SK-N-SH (cell line): ENCODE data around the gene MLST8. TPM values are rescaled to one million over a fixed set of nuclear protein-coding genes. Genes with fewer than 3 reads are reported as not detected.

ENCODE experiments used
- CTCF ChIA-PET: fragments of 300-600, 350-600 bp; formaldehyde crosslinking; extraction: SDS; loops from one replicate; lab custom pipeline; 2021; lab: Yijun Ruan, JAX
- POLR2A ChIA-PET: fragments of 350-600 bp; sonication (Branson Sonifier 250); formaldehyde crosslinking; extraction: SDS; loops from one replicate; lab custom pipeline; 2020; ENCODE audit warnings: antibody characterized with exemption, inconsistent platforms; lab: Yijun Ruan, JAX
- DNase-seq: peaks from one replicate; pipeline ENCODE4 v3.0.0; 2012
- H2AFZ ChIP-seq: fragments of 200-600 bp; sonication (generic); 2 replicates; pipeline ENCODE4 v1.8.1; 2016; ENCODE audit warnings: antibody characterized with exemption, mild to moderate bottlenecking, low read depth
- H3F3A ChIP-seq: fragments of 200-600 bp; sonication (generic); replicated peaks from 2 replicates; pipeline ENCODE3; 2016; ENCODE audit warnings: antibody characterized with exemption, mild to moderate bottlenecking; ENCODE audit not compliant: insufficient read depth
- H3K27ac ChIP-seq, 2 experiments: fragments of 200-500 bp in 1 of 2; fragments of 200-600 bp in 1 of 2; sonication (Bioruptor generic) in 1 of 2; sonication (generic), shearing (Covaris generic) in 1 of 2; 2 replicates each; pipeline versions ENCODE4 v1.5.1 to v1.6.1; 2014 to 2016; ENCODE audit warnings: low read depth in 2 of 2, inconsistent platforms in 1 of 2, low read length in 1 of 2, mild to moderate bottlenecking in 1 of 2, mixed read lengths in 1 of 2
- H3K27me3 ChIP-seq: fragments of 200-600 bp; sonication (generic), shearing (Covaris generic); 2 replicates; pipeline ENCODE4 v1.6.1; 2016; ENCODE audit warnings: mixed run types; ENCODE audit not compliant: insufficient read depth
- H3K36me3 ChIP-seq, 2 experiments: fragments of 200-500 bp in 1 of 2; fragments of 200-600 bp in 1 of 2; sonication (Bioruptor generic) in 1 of 2; sonication (generic) in 1 of 2; replicated peaks in 1 of 2; 2 replicates each; pipeline versions ENCODE3 to v1.5.1; 2014 to 2016; ENCODE audit warnings: low read length in 1 of 2, mild to moderate bottlenecking in 1 of 2; ENCODE audit not compliant: insufficient read depth in 2 of 2, control insufficient read depth in 1 of 2
- H3K4me1 ChIP-seq, 2 experiments: fragments of 200-500 bp in 1 of 2; fragments of 200-600 bp in 1 of 2; sonication (Bioruptor generic) in 1 of 2; sonication (generic), shearing (Covaris generic) in 1 of 2; 2 replicates each; pipeline versions ENCODE4 v1.5.1 to v1.6.1; 2014 to 2016; ENCODE audit warnings: low read depth in 1 of 2, low read length in 1 of 2, mixed run types in 1 of 2; ENCODE audit not compliant: insufficient read depth in 2 of 2, control insufficient read depth in 1 of 2
- H3K4me2 ChIP-seq: fragments of 200-600 bp; sonication (generic), shearing (Covaris generic); 2 replicates; pipeline ENCODE4 v1.6.1; 2017; ENCODE audit warnings: mixed run types
- H3K4me3 ChIP-seq, 2 experiments: fragments of 200-500 bp in 1 of 2; fragments of 200-600 bp in 1 of 2; sonication (Bioruptor generic) in 1 of 2; sonication (generic), shearing (Covaris generic) in 1 of 2; 2 replicates each; pipeline versions ENCODE4 v1.5.1 to v1.8.1; 2014 to 2016; ENCODE audit warnings: low read depth in 2 of 2, inconsistent platforms in 1 of 2, low read length in 1 of 2, mild to moderate bottlenecking in 1 of 2, mixed read lengths in 1 of 2, moderate library complexity in 1 of 2
- H3K79me2 ChIP-seq: fragments of 200-600 bp; sonication (generic); 2 replicates; pipeline ENCODE4 v1.8.1; 2017; ENCODE audit warnings: mild to moderate bottlenecking; ENCODE audit not compliant: insufficient read depth
- H3K9ac ChIP-seq: fragments of 200-600 bp; sonication (generic); 2 replicates; pipeline ENCODE4 v1.6.1; 2017; ENCODE audit warnings: mixed run types
- H3K9me2 ChIP-seq: fragments of 200-600 bp; sonication (generic); 2 replicates; pipeline ENCODE4 v1.6.1; 2017; ENCODE audit warnings: mixed run types
- H3K9me3 ChIP-seq: fragments of 200-600 bp; sonication (generic); 2 replicates; pipeline ENCODE4 v1.6.1; 2017; ENCODE audit warnings: mixed run types, mild to moderate bottlenecking, moderate library complexity
- H4K20me1 ChIP-seq: fragments of 200-600 bp; sonication (generic); 2 replicates; pipeline ENCODE4 v1.6.1; 2017; ENCODE audit warnings: mild to moderate bottlenecking, mixed run types; ENCODE audit not compliant: insufficient read depth
- CHD2 ChIP-seq: fragments of 150-350 bp; IDR thresholded peaks from 2 replicates; pipeline ENCODE4 v1.6.1; 2018; ENCODE audit warnings: low read length; ENCODE audit not compliant: partially characterized antibody
- FOSL2 ChIP-seq: IDR thresholded peaks from 2 replicates; pipeline ENCODE4 v1.4.0; 2012; ENCODE audit warnings: low read depth, mild to moderate bottlenecking, moderate library complexity, borderline replicate concordance
- GATA2 ChIP-seq: sonication (generic); formaldehyde crosslinking; IDR thresholded peaks from 2 replicates; pipeline ENCODE4 v1.5.0; 2020; ENCODE audit warnings: mild to moderate bottlenecking, missing genetic modification reagents
- JUND ChIP-seq: IDR thresholded peaks from 2 replicates; pipeline ENCODE4 v1.4.0; 2012
- MEF2A ChIP-seq: IDR thresholded peaks from 2 replicates; pipeline ENCODE4 v1.4.0; 2012; ENCODE audit warnings: low read depth, borderline replicate concordance
- NRF1 ChIP-seq: IDR thresholded peaks from 2 replicates; pipeline ENCODE4 v1.6.1; 2012; ENCODE audit warnings: low read depth, mild to moderate bottlenecking, low read length
- RFX5 ChIP-seq: IDR thresholded peaks from 2 replicates; pipeline ENCODE4 v1.6.1; 2012; ENCODE audit warnings: mild to moderate bottlenecking, improper control_type of control experiment, low read length
- RXRA ChIP-seq: IDR thresholded peaks from 2 replicates; pipeline ENCODE4 v1.4.0; 2012; ENCODE audit warnings: low read depth, mild to moderate bottlenecking, borderline replicate concordance
- SMC3 ChIP-seq: IDR thresholded peaks from 2 replicates; pipeline ENCODE4 v1.6.1; 2012; ENCODE audit warnings: low read depth, low read length, improper control_type of control experiment
- TAF1 ChIP-seq: IDR thresholded peaks from 2 replicates; pipeline ENCODE4 v1.6.1; 2012; ENCODE audit warnings: low read depth, mild to moderate bottlenecking, low read length, moderate library complexity, borderline replicate concordance
- TCF12 ChIP-seq: IDR thresholded peaks from 2 replicates; pipeline ENCODE4 v1.4.0; 2012
- TEAD4 ChIP-seq: IDR thresholded peaks from 2 replicates; pipeline ENCODE4 v1.4.0; 2012; ENCODE audit warnings: mild to moderate bottlenecking, borderline replicate concordance; ENCODE audit not compliant: insufficient read depth
- WGBS: methylation state at CpG from one replicate; pipeline ENCODE4 v1.1.6; 2017; ENCODE audit warnings: low lambda C conversion rate; 5-methylcytosine and 5-hydroxymethylcytosine counted together
- polyA plus RNA-seq, 3 experiments: library from polyadenylated mRNA; depleted of rRNA; stranded (reverse); fragments of >200 nt; gene quantifications; 2 replicates each; pipeline ENCODE4 v1.2.3, GENCODE V29; 2012
- TF ChIP-seq, protein P1 (sequence below): IDR thresholded peaks from 2 replicates; pipeline ENCODE4 v1.4.0; 2012; ENCODE audit warnings: low read depth, borderline replicate concordance
- TF ChIP-seq, protein P2 (sequence below): fragments of 200-600 bp; sonication (generic); IDR thresholded peaks from 2 replicates; pipeline ENCODE4 v1.6.1; 2017; ENCODE audit warnings: antibody characterized with exemption, mild to moderate bottlenecking, moderate library complexity
- TF ChIP-seq, protein P3 (sequence below): IDR thresholded peaks from 2 replicates; pipeline ENCODE4 v1.4.0; 2012; ENCODE audit warnings: low read depth
- TF ChIP-seq, protein P4 (sequence below): IDR thresholded peaks from 2 replicates; pipeline ENCODE4 v1.4.0; 2012; ENCODE audit warnings: low read depth, borderline replicate concordance
- TF ChIP-seq, protein P5 (sequence below): fragments of 150-350 bp; IDR thresholded peaks from 2 replicates; pipeline ENCODE4 v1.6.1; 2016; ENCODE audit warnings: mild to moderate bottlenecking, low read depth, low read length

MLST8 gene
- polyA plus RNA-seq, 1 of the 3 experiments (the other 2 are of a cell fraction): 85.4 TPM

DNA sequence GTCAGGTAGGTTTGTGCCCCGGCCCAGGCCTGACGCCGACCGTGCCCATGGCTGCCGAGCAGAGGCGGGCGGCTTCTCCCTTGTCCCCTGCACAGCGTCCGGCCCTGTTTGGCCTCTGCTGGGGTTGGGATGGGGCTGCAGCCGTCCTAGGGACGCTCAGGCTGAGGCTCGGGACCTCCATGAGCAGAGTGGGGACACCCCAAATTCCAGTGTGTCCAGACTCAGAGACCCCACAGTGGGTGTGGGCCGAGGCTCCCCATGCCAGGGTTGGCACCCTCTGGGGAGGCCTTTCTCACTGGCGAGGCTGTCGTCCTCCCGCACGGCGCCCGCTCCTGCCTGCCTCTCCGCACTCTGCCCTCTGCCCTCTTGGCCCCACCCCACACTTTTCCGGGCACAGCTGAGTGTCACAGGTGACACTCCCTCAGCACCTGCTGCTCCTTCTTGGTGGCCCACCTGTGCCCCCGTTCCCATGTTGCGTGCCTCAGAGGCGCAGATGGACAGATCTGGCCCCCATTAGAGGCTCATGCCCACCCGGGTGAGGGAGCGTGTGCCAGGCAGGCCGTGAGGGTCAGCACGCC lies 33.6 kb upstream of the MLST8 start:
- Histone ChIP-seq H3K27me3 (no peaks in the 10 kb centered on the region), H3K79me2 (peaks cover 3% of the 10 kb centered on the region; the same call in 1 of the 2 replicates), H3K4me3 (no peak overlapping the region), H3K9me3 (no peaks in the 10 kb centered on the region), H3K4me1 (no peaks in the 10 kb centered on the region), H3K9ac (no peak overlapping the region), H3K9me2 (no peaks in the 10 kb centered on the region), H3F3A (no peaks in the 10 kb centered on the region), H3K27ac (no peak overlapping the region)
- ChIA-PET CTCF (no interaction called here), POLR2A (no interaction called here)
- 92% methylated on average over 15 of the region's 28 CpGs for WGBS
- no peak for DNase-seq
- TF ChIP-seq, protein P1, sequence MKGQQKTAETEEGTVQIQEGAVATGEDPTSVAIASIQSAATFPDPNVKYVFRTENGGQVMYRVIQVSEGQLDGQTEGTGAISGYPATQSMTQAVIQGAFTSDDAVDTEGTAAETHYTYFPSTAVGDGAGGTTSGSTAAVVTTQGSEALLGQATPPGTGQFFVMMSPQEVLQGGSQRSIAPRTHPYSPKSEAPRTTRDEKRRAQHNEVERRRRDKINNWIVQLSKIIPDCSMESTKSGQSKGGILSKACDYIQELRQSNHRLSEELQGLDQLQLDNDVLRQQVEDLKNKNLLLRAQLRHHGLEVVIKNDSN: no peak
- TF ChIP-seq TCF12 (no peak), TAF1 (no peak), JUND (no peak), FOSL2 (no peak), TEAD4 (no peak), RXRA (no peak)
- TF ChIP-seq, protein P2, sequence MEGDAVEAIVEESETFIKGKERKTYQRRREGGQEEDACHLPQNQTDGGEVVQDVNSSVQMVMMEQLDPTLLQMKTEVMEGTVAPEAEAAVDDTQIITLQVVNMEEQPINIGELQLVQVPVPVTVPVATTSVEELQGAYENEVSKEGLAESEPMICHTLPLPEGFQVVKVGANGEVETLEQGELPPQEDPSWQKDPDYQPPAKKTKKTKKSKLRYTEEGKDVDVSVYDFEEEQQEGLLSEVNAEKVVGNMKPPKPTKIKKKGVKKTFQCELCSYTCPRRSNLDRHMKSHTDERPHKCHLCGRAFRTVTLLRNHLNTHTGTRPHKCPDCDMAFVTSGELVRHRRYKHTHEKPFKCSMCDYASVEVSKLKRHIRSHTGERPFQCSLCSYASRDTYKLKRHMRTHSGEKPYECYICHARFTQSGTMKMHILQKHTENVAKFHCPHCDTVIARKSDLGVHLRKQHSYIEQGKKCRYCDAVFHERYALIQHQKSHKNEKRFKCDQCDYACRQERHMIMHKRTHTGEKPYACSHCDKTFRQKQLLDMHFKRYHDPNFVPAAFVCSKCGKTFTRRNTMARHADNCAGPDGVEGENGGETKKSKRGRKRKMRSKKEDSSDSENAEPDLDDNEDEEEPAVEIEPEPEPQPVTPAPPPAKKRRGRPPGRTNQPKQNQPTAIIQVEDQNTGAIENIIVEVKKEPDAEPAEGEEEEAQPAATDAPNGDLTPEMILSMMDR: no peak
- TF ChIP-seq, protein P3, sequence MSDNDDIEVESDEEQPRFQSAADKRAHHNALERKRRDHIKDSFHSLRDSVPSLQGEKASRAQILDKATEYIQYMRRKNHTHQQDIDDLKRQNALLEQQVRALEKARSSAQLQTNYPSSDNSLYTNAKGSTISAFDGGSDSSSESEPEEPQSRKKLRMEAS: no peak
- TF ChIP-seq, protein P4, sequence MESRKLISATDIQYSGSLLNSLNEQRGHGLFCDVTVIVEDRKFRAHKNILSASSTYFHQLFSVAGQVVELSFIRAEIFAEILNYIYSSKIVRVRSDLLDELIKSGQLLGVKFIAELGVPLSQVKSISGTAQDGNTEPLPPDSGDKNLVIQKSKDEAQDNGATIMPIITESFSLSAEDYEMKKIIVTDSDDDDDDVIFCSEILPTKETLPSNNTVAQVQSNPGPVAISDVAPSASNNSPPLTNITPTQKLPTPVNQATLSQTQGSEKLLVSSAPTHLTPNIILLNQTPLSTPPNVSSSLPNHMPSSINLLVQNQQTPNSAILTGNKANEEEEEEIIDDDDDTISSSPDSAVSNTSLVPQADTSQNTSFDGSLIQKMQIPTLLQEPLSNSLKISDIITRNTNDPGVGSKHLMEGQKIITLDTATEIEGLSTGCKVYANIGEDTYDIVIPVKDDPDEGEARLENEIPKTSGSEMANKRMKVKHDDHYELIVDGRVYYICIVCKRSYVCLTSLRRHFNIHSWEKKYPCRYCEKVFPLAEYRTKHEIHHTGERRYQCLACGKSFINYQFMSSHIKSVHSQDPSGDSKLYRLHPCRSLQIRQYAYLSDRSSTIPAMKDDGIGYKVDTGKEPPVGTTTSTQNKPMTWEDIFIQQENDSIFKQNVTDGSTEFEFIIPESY: no peak
- TF ChIP-seq, all 33 proteins: peak for 0
- 0 out of 2 replicates have a peak, but pooled peaks cover 5% of the 10 kb centered on the region for H4K20me1 ChIP-seq
- no peak overlapping the region for H3K4me2 ChIP-seq
- H3K36me3 ChIP-seq: peaks cover 0 to 78% of the 10 kb centered on the region in 2 experiments
- H2AFZ ChIP-seq: no peak overlapping the region

DNA sequence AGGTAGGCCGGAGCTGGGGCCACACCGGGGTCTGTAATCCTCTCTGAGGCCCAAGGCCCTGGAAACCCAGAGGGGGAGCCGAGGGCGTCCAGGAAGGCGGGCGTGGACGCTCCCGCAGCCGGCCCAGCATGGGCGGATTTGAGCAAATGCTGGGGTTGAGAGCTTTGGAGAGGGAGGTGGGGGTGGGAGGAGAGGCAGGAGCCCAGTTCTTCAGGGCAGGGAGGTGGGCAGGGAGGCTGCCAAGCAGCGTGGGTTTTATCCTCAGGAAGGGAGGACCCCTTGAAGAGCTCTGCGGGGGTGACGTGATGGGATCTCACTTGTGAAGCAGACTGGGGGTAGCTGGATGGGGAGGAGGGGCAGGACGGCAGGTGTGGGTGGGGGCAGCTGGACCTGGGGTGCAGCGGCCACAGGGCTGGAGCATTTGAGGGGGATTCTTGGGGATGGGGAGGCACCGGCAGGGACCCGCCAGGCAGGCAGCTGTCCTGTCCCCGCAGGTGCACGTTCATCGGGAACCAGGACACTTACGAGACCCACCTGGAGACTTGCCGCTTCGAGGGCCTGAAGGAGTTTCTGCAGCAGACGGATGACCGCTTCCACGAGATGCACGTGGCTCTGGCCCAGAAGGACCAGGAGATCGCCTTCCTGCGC lies 32.4 kb upstream of the MLST8 start:
- no peaks in the 10 kb centered on the region for H3K4me1 ChIP-seq
- POLR2A ChIA-PET: no interaction called here
- peaks cover 0 to 76% of the 10 kb centered on the region in 2 experiments for H3K36me3 ChIP-seq
- 95% methylated on average over 24 of the region's 29 CpGs for WGBS
- no peaks in the 10 kb centered on the region for H3F3A ChIP-seq
- no peaks in the 10 kb centered on the region for H3K79me2 ChIP-seq
- no peak overlapping the region for H3K4me3 ChIP-seq
- H3K9me2 ChIP-seq: no peaks in the 10 kb centered on the region
- no peaks in the 10 kb centered on the region for H3K9me3 ChIP-seq
- H4K20me1 ChIP-seq: 0 out of 2 replicates have a peak, but pooled peaks cover 1% of the 10 kb centered on the region
- H3K9ac ChIP-seq: no peak overlapping the region
- CTCF ChIA-PET: interaction anchor here (1.5 kb wide), 1 partner anchor 21 kb away, joined by 3 read pairs; no protein-coding TSS in a partner anchor
- H3K4me2 ChIP-seq: no peak overlapping the region
- no peak for DNase-seq
- no peak overlapping the region for H3K27ac ChIP-seq
- no peaks in the 10 kb centered on the region for H3K27me3 ChIP-seq
- no peak overlapping the region for H2AFZ ChIP-seq
- TF ChIP-seq, protein P2: no peak
- TF ChIP-seq FOSL2: no peak
- TF ChIP-seq, protein P5, sequence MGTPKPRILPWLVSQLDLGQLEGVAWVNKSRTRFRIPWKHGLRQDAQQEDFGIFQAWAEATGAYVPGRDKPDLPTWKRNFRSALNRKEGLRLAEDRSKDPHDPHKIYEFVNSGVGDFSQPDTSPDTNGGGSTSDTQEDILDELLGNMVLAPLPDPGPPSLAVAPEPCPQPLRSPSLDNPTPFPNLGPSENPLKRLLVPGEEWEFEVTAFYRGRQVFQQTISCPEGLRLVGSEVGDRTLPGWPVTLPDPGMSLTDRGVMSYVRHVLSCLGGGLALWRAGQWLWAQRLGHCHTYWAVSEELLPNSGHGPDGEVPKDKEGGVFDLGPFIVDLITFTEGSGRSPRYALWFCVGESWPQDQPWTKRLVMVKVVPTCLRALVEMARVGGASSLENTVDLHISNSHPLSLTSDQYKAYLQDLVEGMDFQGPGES: no peak
- TF ChIP-seq MEF2A: no peak
- no peak for TF ChIP-seq RFX5
- TF ChIP-seq TCF12: no peak
- no peak for TF ChIP-seq CHD2
- TF ChIP-seq SMC3: no peak
- TF ChIP-seq GATA2 (CRISPR knock-in tag): no peak
- no peak for TF ChIP-seq NRF1
- no peak for TF ChIP-seq TAF1
